GM10847 (cell line): ENCODE data around the gene RRM2.

Experiments
- POLR2A ChIP-seq: IDR thresholded peaks from 2 replicates; pipeline ENCODE4 v1.6.1; 2011; ENCODE audit not compliant: insufficient read length; ENCODE audit errors: extremely low read depth

Gene RRM2

GRCh38 chr2:10169053-10169578 lies 46.6 kb downstream of the RRM2 start:
- no peak for TF ChIP-seq POLR2A

- TF ChIP-seq POLR2A = no peak
These were observed 47.0 kb downstream of the RRM2 start for GRCh38 chr2:10169581-10169980.

- no peak for TF ChIP-seq POLR2A
These were observed 47.7 kb downstream of the RRM2 start for GRCh38 chr2:10170256-10170655.

GRCh38 chr2:10171006-10171800 lies 48.7 kb downstream of the RRM2 start:
- no peak for TF ChIP-seq POLR2A

GRCh38 chr2:10172033-10172871 lies 49.7 kb downstream of the RRM2 start:
- TF ChIP-seq POLR2A = no peak

- no peak for TF ChIP-seq POLR2A
These were observed 50.9 kb downstream of the RRM2 start for GRCh38 chr2:10173258-10174005.

GRCh38 chr2:10174173-10174572 lies 51.6 kb downstream of the RRM2 start:
- TF ChIP-seq POLR2A = no peak

- TF ChIP-seq POLR2A = no peak
These were observed 52.9 kb downstream of the RRM2 start for GRCh38 chr2:10175441-10175840.

- TF ChIP-seq POLR2A = no peak
These were observed 56.2 kb downstream of the RRM2 start for GRCh38 chr2:10178751-10179150.

GRCh38 chr2:10179422-10179821 lies 56.9 kb downstream of the RRM2 start:
- no peak for TF ChIP-seq POLR2A

- no peak for TF ChIP-seq POLR2A
These were observed 57.7 kb downstream of the RRM2 start for GRCh38 chr2:10180229-10180628.
